Measurements from ENCODE around the gene SLC13A1.

The SLC13A1 gene

GRCh38 chr7:123220396-123220795, 20.6 kb upstream of the SLC13A1 start:
- H3K36me3 ChIP-seq (ENCODE audit: insufficient read depth) = no peaks in the 10 kb centered on the region
- no peaks in the 10 kb centered on the region for H3K79me2 ChIP-seq (ENCODE audit: insufficient read depth, low read depth)
- no peaks in the 10 kb centered on the region for H4K20me1 ChIP-seq (ENCODE audit: insufficient read depth)
- H3K4me1 ChIP-seq (ENCODE audit: low read depth, poor library complexity, severe bottlenecking) = peaks cover 4% of the 10 kb centered on the region
- no peak for TF ChIP-seq CTCF (conservative IDR thresholded peaks at IDR 0.05; ENCODE audit: low read depth, low read length)
- H3K27me3 ChIP-seq (ENCODE audit: insufficient read depth, low read depth) = no peaks in the 10 kb centered on the region
- no peak overlapping the region for H2AFZ ChIP-seq (ENCODE audit: low read depth)
- no peak overlapping the region for H3K4me2 ChIP-seq
- no peak overlapping the region for H3K4me3 ChIP-seq (IDR thresholded peaks at IDR 0.05; ENCODE audit: insufficient read depth, low read depth, low read length)
- H3K27ac ChIP-seq = no peak overlapping the region
- no peak overlapping the region for H3K9ac ChIP-seq

- Histone ChIP-seq H3K4me1 (ENCODE audit: low read depth, poor library complexity, severe bottlenecking) (peaks cover 4% of the 10 kb centered on the region), H4K20me1 (ENCODE audit: insufficient read depth) (no peaks in the 10 kb centered on the region), H3K9ac (no peak overlapping the region), H3K27me3 (ENCODE audit: insufficient read depth, low read depth) (no peaks in the 10 kb centered on the region), H3K4me2 (no peak overlapping the region), H2AFZ (ENCODE audit: low read depth) (no peak overlapping the region), H3K27ac (no peak overlapping the region), H3K4me3 (IDR thresholded peaks at IDR 0.05; ENCODE audit: insufficient read depth, low read depth, low read length) (no peak overlapping the region), H3K79me2 (ENCODE audit: insufficient read depth, low read depth) (no peaks in the 10 kb centered on the region), H3K36me3 (ENCODE audit: insufficient read depth) (no peaks in the 10 kb centered on the region)
- no peak for TF ChIP-seq CTCF (conservative IDR thresholded peaks at IDR 0.05; ENCODE audit: low read depth, low read length)
Observed at GRCh38 chr7:123218866-123219265, 19.1 kb upstream of the SLC13A1 start.

GRCh38 chr7:123216825-123217224, 17.1 kb upstream of the SLC13A1 start:
- Histone ChIP-seq H4K20me1 (ENCODE audit: insufficient read depth) (no peaks in the 10 kb centered on the region), H3K4me3 (IDR thresholded peaks at IDR 0.05; ENCODE audit: insufficient read depth, low read depth, low read length) (no peak overlapping the region), H3K4me2 (no peak overlapping the region), H2AFZ (ENCODE audit: low read depth) (no peak overlapping the region), H3K9ac (no peak overlapping the region), H3K27me3 (ENCODE audit: insufficient read depth, low read depth) (no peaks in the 10 kb centered on the region), H3K4me1 (ENCODE audit: low read depth, poor library complexity, severe bottlenecking) (peaks cover 4% of the 10 kb centered on the region), H3K27ac (no peak overlapping the region), H3K36me3 (ENCODE audit: insufficient read depth) (no peaks in the 10 kb centered on the region), H3K79me2 (ENCODE audit: insufficient read depth, low read depth) (no peaks in the 10 kb centered on the region)
- no peak for TF ChIP-seq CTCF (conservative IDR thresholded peaks at IDR 0.05; ENCODE audit: low read depth, low read length)

GRCh38 chr7:123215350-123215749, 15.6 kb upstream of the SLC13A1 start:
- peaks cover 4% of the 10 kb centered on the region for H3K4me1 ChIP-seq (ENCODE audit: low read depth, poor library complexity, severe bottlenecking)
- H2AFZ ChIP-seq (ENCODE audit: low read depth) = no peak overlapping the region
- H3K27ac ChIP-seq = no peak overlapping the region
- H3K36me3 ChIP-seq (ENCODE audit: insufficient read depth) = no peaks in the 10 kb centered on the region
- H3K79me2 ChIP-seq (ENCODE audit: insufficient read depth, low read depth) = no peaks in the 10 kb centered on the region
- H4K20me1 ChIP-seq (ENCODE audit: insufficient read depth) = no peaks in the 10 kb centered on the region
- no peak for TF ChIP-seq CTCF (conservative IDR thresholded peaks at IDR 0.05; ENCODE audit: low read depth, low read length)
- no peak overlapping the region for H3K4me2 ChIP-seq
- H3K27me3 ChIP-seq (ENCODE audit: insufficient read depth, low read depth) = no peaks in the 10 kb centered on the region
- H3K4me3 ChIP-seq (IDR thresholded peaks at IDR 0.05; ENCODE audit: insufficient read depth, low read depth, low read length) = no peak overlapping the region
- H3K9ac ChIP-seq = no peak overlapping the region
